Esophagus squamous epithelium (tissue), 5 donors: Measurements from ENCODE around the gene LSM10. TPM values are rescaled to one million over a fixed set of nuclear protein-coding genes. Genes with fewer than 3 reads are reported as not detected.

ENCODE experiments used
- DNase-seq: peaks from one replicate; lab custom pipeline; 2025; lab: John Stamatoyannopoulos, UW
- H3K27ac ChIP-seq, 4 donors: fragments of 200-600 bp; sonication (generic); one replicate each; pipeline ENCODE4 v1.5.1; 2016 to 2019; ENCODE audit warnings: mild to moderate bottlenecking in 1 of 4
- H3K27me3 ChIP-seq, 4 donors: fragments of 200-600 bp; sonication (generic); 1 replicate in 3 of 4; 2 replicates in 1 of 4; pipeline versions ENCODE4 v1.5.1 to v1.6.0; 2017 to 2021; ENCODE audit warnings: antibody characterized with exemption in 1 of 4
- H3K36me3 ChIP-seq, 3 donors: fragments of 200-600 bp; sonication (generic); one replicate each; pipeline ENCODE4 v1.5.1; 2016 to 2019
- H3K4me1 ChIP-seq, 3 donors: fragments of 200-600 bp; sonication (generic); one replicate each; pipeline ENCODE4 v1.5.1; 2017 to 2019
- H3K4me3 ChIP-seq, 4 donors: fragments of 200-600 bp; sonication (generic); 1 replicate in 3 of 4; 2 replicates in 1 of 4; pipeline ENCODE4 v1.5.1; 2016 to 2019; ENCODE audit warnings: mild to moderate bottlenecking in 2 of 4, moderate library complexity in 1 of 4
- H3K9me3 ChIP-seq, 3 donors: fragments of 200-600 bp; sonication (generic); one replicate each; pipeline ENCODE4 v1.5.1; 2016 to 2019
- CTCF ChIP-seq, 6 experiments: fragments of 450-650 bp in 4 of 6; fragments of 200-600 bp in 2 of 6; sonication (generic) in 2 of 6; IDR thresholded peaks; one replicate each; pipeline ENCODE4 v1.5.1; 2016 to 2019; ENCODE audit warnings: antibody characterized with exemption in 6 of 6, mild to moderate bottlenecking in 4 of 6, moderate library complexity in 4 of 6
- POLR2A ChIP-seq, 4 donors: fragments of 450-650 bp; IDR thresholded peaks; one replicate each; pipeline ENCODE4 v1.6.1; 2017; ENCODE audit warnings: antibody characterized with exemption in 4 of 4, mild to moderate bottlenecking in 4 of 4, moderate library complexity in 3 of 4
- WGBS, 2 donors: methylation state at CpG; one replicate each; pipeline ENCODE4 v1.1.5; 2018; 5-methylcytosine and 5-hydroxymethylcytosine counted together
- intact Hi-C: fragments of 100-400 bp; cut with DNase I; formaldehyde crosslinking; loops from one replicate; pipeline ENCODE4 v1.15.0; 2022
- total RNA-seq, 4 donors: library from RNA; depleted of rRNA; stranded (reverse); fragments of >200 nt; gene quantifications; one replicate each; pipeline ENCODE4 v1.1.0, GENCODE V29; 2016
- donor health status: DM: yes; HTN: yes; CAD: no.

Gene LSM10
- total RNA-seq, 4 donors from 2014 or later: 8.5 to 29.4 (median 16.9) TPM

- peaks cover 0 to 4% (median 0%) of the 10 kb centered on the region in 3 donors for H3K36me3 ChIP-seq
- H3K27ac ChIP-seq: no peak overlapping the region
- intact Hi-C loops: no loop called here
- DNase-seq: no peak
- no peaks in the 10 kb centered on the region for H3K9me3 ChIP-seq
- H3K27me3 ChIP-seq: no peaks in the 10 kb centered on the region
- H3K4me1 ChIP-seq: peaks cover 0 to 12% (median 0%) of the 10 kb centered on the region in 3 donors
- 81 to 91% methylated on average over 9 to 13 of the region's 15 CpGs for WGBS, 2 donors
- no peak overlapping the region for H3K4me3 ChIP-seq
- TF ChIP-seq POLR2A (IDR thresholded peaks at IDR 0.05) (no peak), CTCF (IDR thresholded peaks at IDR 0.05) (no peak)
Measured at GRCh38 chr1:36415661-36416326, 18.1 kb upstream of the LSM10 start.

- H3K27ac ChIP-seq: no peak overlapping the region
- H3K36me3 ChIP-seq: peaks cover 0 to 4% (median 0%) of the 10 kb centered on the region in 3 donors
- no peak overlapping the region for H3K4me3 ChIP-seq
- intact Hi-C loops: no loop called here
- H3K27me3 ChIP-seq: no peaks in the 10 kb centered on the region
- no peaks in the 10 kb centered on the region for H3K4me1 ChIP-seq
- no peak for DNase-seq
- TF ChIP-seq CTCF (IDR thresholded peaks at IDR 0.05): no peak
- no peak for TF ChIP-seq POLR2A (IDR thresholded peaks at IDR 0.05)
- H3K9me3 ChIP-seq: no peaks in the 10 kb centered on the region
- WGBS, 2 donors: 91 to 94% methylated on average over 3 to 4 of the region's 4 CpGs
Measured at GRCh38 chr1:36414384-36414783, 16.7 kb upstream of the LSM10 start.

- 36% methylated on average over 10 to 11 of the region's 11 CpGs for WGBS, 2 donors
- Histone ChIP-seq H3K4me1 (no peaks in the 10 kb centered on the region), H3K4me3 (no peak overlapping the region), H3K36me3 (no peaks in the 10 kb centered on the region), H3K9me3 (no peaks in the 10 kb centered on the region), H3K27me3 (no peaks in the 10 kb centered on the region), H3K27ac (peak overlapping the region in 1 of 4 donors; percentile 6)
- TF ChIP-seq CTCF (IDR thresholded peaks at IDR 0.05) (no peak), POLR2A (IDR thresholded peaks at IDR 0.05) (no peak)
- intact Hi-C loops: no loop called here
- no peak for DNase-seq
Measured at GRCh38 chr1:36411674-36412648, 14.3 kb upstream of the LSM10 start.

GRCh38 chr1:36408479-36408878 lies 10.8 kb upstream of the LSM10 start:
- H3K9me3 ChIP-seq: no peaks in the 10 kb centered on the region
- intact Hi-C loops: no loop called here
- H3K4me1 ChIP-seq: no peaks in the 10 kb centered on the region
- DNase-seq: no peak
- H3K4me3 ChIP-seq: no peak overlapping the region
- no peaks in the 10 kb centered on the region for H3K27me3 ChIP-seq
- no peak overlapping the region for H3K27ac ChIP-seq
- WGBS, 2 donors: 59 to 94% methylated on average over 2 of the region's 2 CpGs
- TF ChIP-seq CTCF (IDR thresholded peaks at IDR 0.05): no peak
- no peak for TF ChIP-seq POLR2A (IDR thresholded peaks at IDR 0.05)
- no peaks in the 10 kb centered on the region for H3K36me3 ChIP-seq

- H3K4me1 ChIP-seq: peaks cover 0 to 1% (median 0%) of the 10 kb centered on the region in 3 donors
- no peak overlapping the region for H3K27ac ChIP-seq
- intact Hi-C loops: no loop called here
- 86 to 91% methylated on average over 1 of the region's 1 CpG for WGBS, 2 donors
- H3K27me3 ChIP-seq: no peaks in the 10 kb centered on the region
- no peak overlapping the region for H3K4me3 ChIP-seq
- TF ChIP-seq CTCF (IDR thresholded peaks at IDR 0.05) (no peak), POLR2A (IDR thresholded peaks at IDR 0.05) (no peak)
- no peaks in the 10 kb centered on the region for H3K9me3 ChIP-seq
- no peak for DNase-seq
- no peaks in the 10 kb centered on the region for H3K36me3 ChIP-seq
Measured at GRCh38 chr1:36406440-36406839, 8.7 kb upstream of the LSM10 start.
